PC-9 (cell line): ENCODE data around the gene PER1. TPM values are rescaled to one million over a fixed set of nuclear protein-coding genes. Genes with fewer than 3 reads are reported as not detected.

ENCODE experiments used
- BruUV-seq: library from RNA; stranded (reverse); fragments of 400-500 nt; replicated peaks from 2 replicates; lab custom pipeline; 2021; lab: Mats Ljungman, UMichigan
- CTCF ChIA-PET: fragments of 300-600 bp; sonication (Branson Sonifier 250); formaldehyde crosslinking; loops from one replicate; lab custom pipeline; 2022; ENCODE audit warnings: antibody characterized with exemption; lab: Charles Lee
- POLR2A ChIA-PET: fragments of 300-600 bp; sonication (Branson Sonifier 250); formaldehyde crosslinking; loops from one replicate; lab custom pipeline; 2022; ENCODE audit warnings: antibody characterized with exemption; ENCODE audit not compliant: unreplicated experiment; lab: Charles Lee
- DNase-seq, 2 experiments: peaks; one replicate each; pipeline versions ENCODE4 v3.0.0 to v3.0.0-alpha.2; 2015 to 2022; ENCODE audit warnings: mixed read lengths in 1 of 2
- H2AFZ ChIP-seq: fragments of 200-600 bp; sonication (generic); 2 replicates; pipeline ENCODE4 v1.8.1; 2017; ENCODE audit warnings: antibody characterized with exemption
- H3F3A ChIP-seq: fragments of 200-600 bp; sonication (generic); 2 replicates; pipeline ENCODE4 v1.8.1; 2017; ENCODE audit warnings: antibody characterized with exemption, mild to moderate bottlenecking, low read depth; ENCODE audit not compliant: insufficient read depth
- H3K27ac ChIP-seq: fragments of 200-600 bp; sonication (generic); 2 replicates; pipeline ENCODE4 v1.6.1; 2016; ENCODE audit warnings: mixed run types
- H3K27me3 ChIP-seq: fragments of 200-600 bp; sonication (generic); 2 replicates; pipeline ENCODE4 v1.6.1; 2016; ENCODE audit warnings: low read depth, mixed run types; ENCODE audit not compliant: insufficient read depth
- H3K36me3 ChIP-seq: fragments of 200-600 bp; sonication (generic); 2 replicates; pipeline ENCODE4 v1.6.1; 2016; ENCODE audit warnings: low read depth, mixed run types
- H3K4me1 ChIP-seq: fragments of 200-600 bp; sonication (generic); replicated peaks from 2 replicates; pipeline ENCODE4 v1.6.1; 2016; ENCODE audit warnings: mixed run types; ENCODE audit not compliant: insufficient read depth
- H3K4me2 ChIP-seq: fragments of 200-600 bp; sonication (generic); 2 replicates; pipeline ENCODE4 v1.6.1; 2017; ENCODE audit warnings: mixed run types
- H3K4me3 ChIP-seq: fragments of 200-600 bp; sonication (generic); 2 replicates; pipeline ENCODE4 v1.6.1; 2016; ENCODE audit warnings: mixed run types
- H3K79me2 ChIP-seq: fragments of 200-600 bp; sonication (generic); 2 replicates; pipeline ENCODE4 v1.6.1; 2017; ENCODE audit warnings: low read depth, mixed run types
- H3K9me2 ChIP-seq: fragments of 200-600 bp; sonication (generic); 2 replicates; pipeline ENCODE4 v1.8.1; 2017; ENCODE audit warnings: mild to moderate bottlenecking; ENCODE audit not compliant: insufficient read depth
- H3K9me3 ChIP-seq: fragments of 200-600 bp; sonication (generic); 2 replicates; pipeline ENCODE4 v1.8.1; 2016; ENCODE audit warnings: low read depth; ENCODE audit not compliant: insufficient read depth
- H4K20me1 ChIP-seq: fragments of 200-600 bp; sonication (generic); 2 replicates; pipeline ENCODE4 v1.8.1; 2017; ENCODE audit not compliant: insufficient read depth
- CTCF ChIP-seq: fragments of 200-600 bp; sonication (generic); conservative IDR thresholded peaks from 2 replicates; pipeline ENCODE4 v1.6.1; 2017; ENCODE audit warnings: mixed run types, antibody characterized with exemption, mild to moderate bottlenecking, moderate library complexity
- EZH2 ChIP-seq: fragments of 200-600 bp; sonication (generic); IDR thresholded peaks from 2 replicates; pipeline ENCODE4 v1.8.0; 2017; ENCODE audit warnings: antibody characterized with exemption, low read depth
- intact Hi-C: fragments of 100-400 bp; cut with micrococcal nuclease; formaldehyde crosslinking; loops from one replicate; pipeline ENCODE4 v1.10.0; 2022; ENCODE audit not compliant: unreplicated experiment
- microRNA-seq: library from miRNA; unstranded; fragments of <30 nt; microRNA quantifications from one replicate; pipeline ENCODE4 v1.2.0, GENCODE V29; 2021; ENCODE audit warnings: borderline number of aligned reads, borderline replicate concordance
- total RNA-seq: library from RNA; stranded (reverse); gene quantifications from 2 replicates; pipeline ENCODE4 v1.2.3, GENCODE V29; 2021

Gene PER1
- total RNA-seq, 1 experiment from 2014 or later, result 60.2 TPM

DNA sequence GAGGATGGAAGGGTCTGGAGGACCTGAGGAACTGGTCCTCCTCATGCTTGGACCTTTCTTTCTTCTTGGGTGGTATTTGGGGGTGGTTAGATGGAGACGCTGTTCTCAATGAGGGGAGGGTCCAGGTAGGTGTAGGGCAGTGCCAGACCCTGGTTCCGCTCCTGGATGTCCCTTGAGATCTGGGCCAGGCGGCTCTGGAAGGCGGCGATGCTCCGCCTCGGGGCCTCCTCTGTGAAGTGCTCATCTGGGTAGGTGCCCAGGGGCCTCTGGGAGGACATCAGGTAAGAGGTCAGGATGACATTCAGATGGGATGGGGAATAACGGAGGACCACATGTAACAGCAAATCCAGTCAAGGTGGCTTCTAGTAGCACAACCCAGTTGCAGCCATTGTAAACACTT lies 55.7 kb downstream of the PER1 start:
- no peak overlapping the region for H3K4me3 ChIP-seq
- intact Hi-C loops, result no loop called here
- no peak overlapping the region for H2AFZ ChIP-seq
- POLR2A ChIA-PET, result no interaction called here
- no peaks in the 10 kb centered on the region for H3K9me3 ChIP-seq
- DNase-seq, result no peak
- H3F3A ChIP-seq, result no peaks in the 10 kb centered on the region
- H3K27me3 ChIP-seq, result no peaks in the 10 kb centered on the region; the same call in 1 of the 2 replicates
- H3K4me2 ChIP-seq, result no peak overlapping the region
- H3K4me1 ChIP-seq, result no peaks in the 10 kb centered on the region
- CTCF ChIA-PET, result no interaction called here
- H3K27ac ChIP-seq, result no peak overlapping the region
- no peaks in the 10 kb centered on the region for H3K79me2 ChIP-seq
- BruUV-seq, result no TSS peak
- TF ChIP-seq EZH2 (no peak), CTCF (no peak)
- no peaks in the 10 kb centered on the region for H3K36me3 ChIP-seq
- H4K20me1 ChIP-seq, result no peaks in the 10 kb centered on the region
- H3K9me2 ChIP-seq, result no peaks in the 10 kb centered on the region

DNA sequence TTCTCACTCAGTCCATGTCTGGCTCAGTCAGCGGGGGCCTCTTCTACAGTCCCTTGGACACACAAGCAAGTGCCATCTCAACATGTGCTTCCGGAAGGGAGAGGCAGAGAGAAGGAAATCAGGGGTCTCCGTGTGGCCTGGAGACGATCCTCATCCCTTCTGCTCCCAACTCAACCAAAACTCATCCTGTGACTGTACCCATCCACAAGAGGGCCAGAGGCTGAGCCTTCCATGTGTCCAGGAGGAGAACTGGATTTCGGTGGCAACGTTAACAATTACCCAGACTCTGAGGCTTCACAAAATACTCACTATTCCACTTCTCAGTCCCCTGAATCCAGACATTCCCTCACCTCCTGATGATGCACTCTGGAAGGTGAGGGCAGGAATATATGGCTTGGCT lies 56.8 kb downstream of the PER1 start:
- H3K4me1 ChIP-seq, result no peaks in the 10 kb centered on the region
- H3K27me3 ChIP-seq, result no peaks in the 10 kb centered on the region; the same call in 1 of the 2 replicates
- no peaks in the 10 kb centered on the region for H4K20me1 ChIP-seq
- no peaks in the 10 kb centered on the region for H3K79me2 ChIP-seq
- H3F3A ChIP-seq, result no peaks in the 10 kb centered on the region
- intact Hi-C loops, result no loop called here
- no peaks in the 10 kb centered on the region for H3K9me3 ChIP-seq
- ChIA-PET POLR2A (no interaction called here), CTCF (no interaction called here)
- H3K36me3 ChIP-seq, result no peaks in the 10 kb centered on the region
- no peak overlapping the region for H2AFZ ChIP-seq
- H3K4me2 ChIP-seq, result no peak overlapping the region
- TF ChIP-seq CTCF, result no peak
- TF ChIP-seq EZH2, result no peak
- H3K4me3 ChIP-seq, result no peak overlapping the region
- BruUV-seq, result no TSS peak
- DNase-seq, result no peak
- no peaks in the 10 kb centered on the region for H3K9me2 ChIP-seq
- H3K27ac ChIP-seq, result no peak overlapping the region

GRCh38 chr17:8091033-8091687 lies 61.0 kb downstream of the PER1 start:
- ChIA-PET CTCF (interaction anchor here (0.9 to 2.0 kb wide), 4 partner anchors 10 to 34 kb away, joined by 3 to 8 read pairs (median 4); no protein-coding TSS in a partner anchor), POLR2A (no interaction called here)
- intact Hi-C loops, result no loop called here
- Histone ChIP-seq H2AFZ (no peak overlapping the region), H4K20me1 (no peaks in the 10 kb centered on the region), H3K9me2 (no peaks in the 10 kb centered on the region), H3K4me1 (no peaks in the 10 kb centered on the region), H3K27me3 (no peaks in the 10 kb centered on the region; the same call in 1 of the 2 replicates), H3F3A (no peaks in the 10 kb centered on the region), H3K9me3 (no peaks in the 10 kb centered on the region), H3K79me2 (no peaks in the 10 kb centered on the region), H3K4me3 (no peak overlapping the region), H3K36me3 (no peaks in the 10 kb centered on the region), H3K4me2 (no peak overlapping the region), H3K27ac (no peak overlapping the region)
- TF ChIP-seq EZH2, result no peak
- no peak for TF ChIP-seq CTCF
- no TSS peak for BruUV-seq
- DNase-seq, result no peak

Small RNAs within 50 kb of the gene (microRNA-seq; reads per million reads assigned to microRNA genes)
- gene MIR4521 (154 reads per million, percentile 55 among the genes with 10 or more reads in this experiment), gene MIR6883 (not detected)

Other genes with a start within 250 kb of the PER1 start
- 3.1 and 4.2 TPM in 2 replicates for gene RNF227, start 236.1 kb downstream of the PER1 start, total RNA-seq
- gene KCNAB3, start 222.5 kb downstream of the PER1 start, total RNA-seq, result 9.5 and 13.8 TPM in 2 replicates
- gene TRAPPC1, start 220.5 kb downstream of the PER1 start, total RNA-seq, result 181 and 224 TPM in 2 replicates
- 62.3 and 65.1 TPM in 2 replicates for gene CNTROB, start 220.2 kb downstream of the PER1 start, total RNA-seq
- gene GUCY2D, start 149.8 kb downstream of the PER1 start, total RNA-seq, result 0.79 TPM in 1 of 2 replicates, not detected in the other
- gene ALOX15B, start 113.3 kb downstream of the PER1 start, total RNA-seq, result not detected in 2 replicates
- gene ALOX12B, start 64.7 kb downstream of the PER1 start, total RNA-seq, result not detected in 2 replicates
- gene ALOXE3, start 33.9 kb downstream of the PER1 start, total RNA-seq, result 0.70 and 1.4 TPM in 2 replicates
- 2.6 and 9.0 TPM in 2 replicates for gene HES7, start 28.3 kb downstream of the PER1 start, total RNA-seq
- gene VAMP2, start 10.5 kb upstream of the PER1 start, total RNA-seq, result 29.3 and 35.1 TPM in 2 replicates
- 58.5 and 59.1 TPM in 2 replicates for gene TMEM107, start 24.0 kb upstream of the PER1 start, total RNA-seq
- gene BORCS6, start 37.8 kb upstream of the PER1 start, total RNA-seq, result 6.4 and 8.0 TPM in 2 replicates
- gene AURKB, start 58.2 kb upstream of the PER1 start, total RNA-seq, result 159 and 167 TPM in 2 replicates
- gene CTC1, start 95.7 kb upstream of the PER1 start, total RNA-seq, result 28.1 and 41.2 TPM in 2 replicates
- 54.5 and 68.2 TPM in 2 replicates for gene PFAS, start 96.9 kb upstream of the PER1 start, total RNA-seq
- gene RANGRF, start 136.3 kb upstream of the PER1 start, total RNA-seq, result 35.0 and 45.5 TPM in 2 replicates
- gene SLC25A35, start 143.0 kb upstream of the PER1 start, total RNA-seq, result 7.3 and 7.6 TPM in 2 replicates
- gene ARHGEF15, start 157.8 kb upstream of the PER1 start, total RNA-seq, result not detected in 2 replicates
- not detected in 2 replicates for gene ODF4, start 187.4 kb upstream of the PER1 start, total RNA-seq
- 2,320 and 2,519 TPM in 2 replicates for gene RPL26, start 230.8 kb upstream of the PER1 start, total RNA-seq
- gene RNF222, start 245.4 kb upstream of the PER1 start, total RNA-seq, result 0.45 and 0.79 TPM in 2 replicates